WERI-Rb-1 (cell line): ENCODE data around the gene DGKQ.

ENCODE experiments used
- DNase-seq: peaks from one replicate; pipeline ENCODE4 v3.0.0-alpha.2; 2020
- H3K27ac ChIP-seq: fragments of 250-450 bp; sonication (Bioruptor Pico); 2 replicates; pipeline ENCODE4 v1.5.1; 2020; ENCODE audit warnings: mild to moderate bottlenecking, moderate library complexity
- H3K27me3 ChIP-seq: fragments of 250-450 bp; sonication (Bioruptor Pico); 2 replicates; pipeline ENCODE4 v1.5.1; 2021; ENCODE audit warnings: mild to moderate bottlenecking, low read depth, moderate library complexity; ENCODE audit not compliant: insufficient read depth, severe bottlenecking
- H3K36me3 ChIP-seq: fragments of 250-450 bp; sonication (Bioruptor Pico); 2 replicates; pipeline ENCODE4 v1.5.1; 2020; ENCODE audit warnings: mild to moderate bottlenecking, moderate library complexity
- H3K4me3 ChIP-seq: 2 replicates; pipeline ENCODE4 v1.5.1; 2011; ENCODE audit warnings: low read depth, mild to moderate bottlenecking, control low read depth, low read length
- H3K9me3 ChIP-seq: fragments of 250-450 bp; sonication (Bioruptor Pico); 2 replicates; pipeline ENCODE4 v1.5.1; 2021; ENCODE audit warnings: mild to moderate bottlenecking, moderate library complexity; ENCODE audit not compliant: severe bottlenecking
- TF ChIP-seq, protein P1 (sequence below): IDR thresholded peaks from 2 replicates; pipeline ENCODE4 v1.5.1; 2011; ENCODE audit warnings: low read depth, mild to moderate bottlenecking, control low read depth, inconsistent platforms, low read length

The DGKQ gene

DNA sequence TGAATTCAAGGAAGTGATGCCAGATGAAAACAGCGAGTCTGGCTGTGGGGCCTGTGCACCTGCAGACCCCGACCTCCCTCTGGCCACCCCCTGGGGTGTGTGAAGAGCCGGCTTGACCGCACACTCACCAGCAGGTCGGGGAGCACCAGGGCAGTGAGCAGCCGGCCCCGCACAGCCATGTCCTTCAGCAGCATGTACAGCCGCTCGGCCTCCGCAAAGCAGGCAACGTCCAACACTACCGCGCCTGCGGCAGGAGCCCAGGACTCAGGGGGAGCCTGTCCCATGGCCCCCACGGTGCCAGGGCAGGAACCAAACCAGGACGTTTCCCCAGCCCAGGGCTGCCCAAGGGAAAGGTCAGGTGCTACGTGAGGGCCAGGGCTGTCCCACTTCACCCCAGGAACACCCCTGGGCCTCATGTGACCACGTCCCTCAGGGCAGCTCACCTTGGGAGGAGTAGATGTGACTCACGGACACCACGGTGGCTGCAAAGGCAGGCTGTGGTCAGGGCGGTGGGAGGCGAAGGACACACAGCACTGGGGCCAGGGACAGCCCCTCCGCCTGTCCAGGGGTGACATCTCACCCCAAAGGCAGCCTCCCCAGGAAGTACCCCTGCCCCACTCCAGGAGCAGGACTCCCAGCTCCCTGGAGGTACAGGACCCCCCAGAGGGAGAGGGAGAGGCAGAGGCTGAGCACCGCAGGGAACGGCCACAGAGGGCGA is 8.2 kb downstream of the DGKQ start:
- Histone ChIP-seq H3K27ac (no peak overlapping the region), H3K27me3 (no peaks in the 10 kb centered on the region), H3K36me3 (peaks cover 9% of the 10 kb centered on the region; the same call in 1 of the 2 replicates), H3K4me3 (no peak overlapping the region), H3K9me3 (no peaks in the 10 kb centered on the region)
- TF ChIP-seq, protein P1, sequence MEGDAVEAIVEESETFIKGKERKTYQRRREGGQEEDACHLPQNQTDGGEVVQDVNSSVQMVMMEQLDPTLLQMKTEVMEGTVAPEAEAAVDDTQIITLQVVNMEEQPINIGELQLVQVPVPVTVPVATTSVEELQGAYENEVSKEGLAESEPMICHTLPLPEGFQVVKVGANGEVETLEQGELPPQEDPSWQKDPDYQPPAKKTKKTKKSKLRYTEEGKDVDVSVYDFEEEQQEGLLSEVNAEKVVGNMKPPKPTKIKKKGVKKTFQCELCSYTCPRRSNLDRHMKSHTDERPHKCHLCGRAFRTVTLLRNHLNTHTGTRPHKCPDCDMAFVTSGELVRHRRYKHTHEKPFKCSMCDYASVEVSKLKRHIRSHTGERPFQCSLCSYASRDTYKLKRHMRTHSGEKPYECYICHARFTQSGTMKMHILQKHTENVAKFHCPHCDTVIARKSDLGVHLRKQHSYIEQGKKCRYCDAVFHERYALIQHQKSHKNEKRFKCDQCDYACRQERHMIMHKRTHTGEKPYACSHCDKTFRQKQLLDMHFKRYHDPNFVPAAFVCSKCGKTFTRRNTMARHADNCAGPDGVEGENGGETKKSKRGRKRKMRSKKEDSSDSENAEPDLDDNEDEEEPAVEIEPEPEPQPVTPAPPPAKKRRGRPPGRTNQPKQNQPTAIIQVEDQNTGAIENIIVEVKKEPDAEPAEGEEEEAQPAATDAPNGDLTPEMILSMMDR: no peak
- no peak for DNase-seq

DNA sequence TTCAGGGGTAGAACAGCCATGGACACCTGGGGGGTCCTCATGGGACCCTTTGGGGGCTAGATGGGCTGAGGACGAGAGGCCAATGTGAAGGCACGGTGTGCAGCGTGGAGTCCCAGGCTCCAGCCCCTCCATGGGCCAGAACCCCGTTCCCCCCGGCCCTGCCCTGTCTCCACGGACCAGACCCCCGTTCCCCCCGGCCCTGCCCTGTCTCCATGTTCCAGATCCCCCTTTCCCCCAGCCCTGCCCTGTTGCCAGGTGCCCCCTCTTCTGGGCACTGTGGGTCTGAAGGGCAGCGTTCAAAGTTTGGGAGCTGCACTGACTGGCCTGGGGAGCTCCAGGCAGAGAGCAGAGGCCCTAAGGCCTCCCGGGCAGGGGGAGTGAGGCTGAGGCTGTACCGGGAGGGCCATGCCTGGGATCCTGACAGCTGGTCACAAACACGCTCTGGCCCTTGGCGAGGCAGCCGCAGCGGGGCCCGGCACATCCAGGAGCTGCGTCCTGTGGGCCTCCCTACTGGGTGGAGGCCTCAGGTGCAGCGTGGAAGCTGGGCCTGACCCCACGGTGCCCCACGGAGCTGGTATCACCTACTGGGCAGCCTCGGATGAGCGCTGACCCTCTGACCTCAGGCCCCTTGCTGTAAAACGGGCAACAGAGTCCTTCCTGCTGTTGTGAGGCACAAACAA is 8.9 kb downstream of the DGKQ start:
- H3K27ac ChIP-seq: no peak overlapping the region
- no peaks in the 10 kb centered on the region for H3K9me3 ChIP-seq
- DNase-seq: no peak
- no peak overlapping the region for H3K4me3 ChIP-seq
- H3K36me3 ChIP-seq: peaks cover 9% of the 10 kb centered on the region; the same call in 1 of the 2 replicates
- no peaks in the 10 kb centered on the region for H3K27me3 ChIP-seq
- TF ChIP-seq, protein P1: no peak

DNA sequence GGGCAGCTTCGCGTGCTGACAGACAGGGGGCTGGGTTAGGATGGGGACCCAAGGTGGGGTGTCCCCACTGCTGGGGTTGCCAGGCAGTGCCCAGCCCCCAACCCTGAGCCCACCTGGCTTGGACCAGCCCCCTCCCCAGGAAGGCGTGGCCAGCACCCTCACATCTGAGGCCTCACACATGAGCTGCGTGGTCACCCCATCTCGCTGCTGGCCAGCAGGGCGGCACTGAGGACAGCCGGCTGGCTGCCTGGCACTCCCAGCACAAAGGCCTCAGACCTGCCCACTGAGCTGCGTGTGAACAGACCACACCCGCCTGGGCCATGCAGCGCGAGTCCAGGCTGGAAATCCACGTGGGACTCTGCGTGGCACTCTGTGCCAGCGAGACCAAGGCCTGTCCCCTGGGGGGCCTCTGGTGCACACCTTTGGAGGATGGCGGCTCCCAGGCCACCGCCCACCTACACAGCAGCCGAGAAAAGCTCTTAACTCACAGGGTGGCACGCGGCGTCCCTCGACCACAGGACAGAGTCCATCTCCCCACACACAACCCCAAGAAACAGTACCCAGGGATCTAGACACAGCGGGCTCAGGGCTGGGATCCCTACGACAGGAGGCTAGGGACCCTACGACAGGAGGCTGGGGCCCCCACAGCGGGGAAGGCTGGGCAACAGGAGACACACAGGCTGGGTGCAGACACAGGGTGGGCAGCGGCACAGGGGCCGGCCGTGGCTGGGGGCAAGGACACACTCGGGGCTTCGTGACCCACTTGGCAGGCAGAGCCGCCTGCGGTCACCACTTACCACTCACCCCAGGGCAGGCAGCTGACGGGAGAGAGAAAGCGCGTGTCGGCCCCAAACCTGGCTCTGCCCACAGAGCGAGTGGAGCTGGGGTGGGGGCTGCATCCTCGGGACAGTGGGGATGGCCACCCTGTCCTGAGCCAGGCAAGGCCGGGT is 9.8 kb downstream of the DGKQ start:
- Histone ChIP-seq H3K36me3 (peaks cover 9% of the 10 kb centered on the region; the same call in 1 of the 2 replicates), H3K9me3 (no peaks in the 10 kb centered on the region), H3K4me3 (no peak overlapping the region), H3K27me3 (no peaks in the 10 kb centered on the region), H3K27ac (no peak overlapping the region)
- DNase-seq: no peak
- TF ChIP-seq, protein P1: no peak

DNA sequence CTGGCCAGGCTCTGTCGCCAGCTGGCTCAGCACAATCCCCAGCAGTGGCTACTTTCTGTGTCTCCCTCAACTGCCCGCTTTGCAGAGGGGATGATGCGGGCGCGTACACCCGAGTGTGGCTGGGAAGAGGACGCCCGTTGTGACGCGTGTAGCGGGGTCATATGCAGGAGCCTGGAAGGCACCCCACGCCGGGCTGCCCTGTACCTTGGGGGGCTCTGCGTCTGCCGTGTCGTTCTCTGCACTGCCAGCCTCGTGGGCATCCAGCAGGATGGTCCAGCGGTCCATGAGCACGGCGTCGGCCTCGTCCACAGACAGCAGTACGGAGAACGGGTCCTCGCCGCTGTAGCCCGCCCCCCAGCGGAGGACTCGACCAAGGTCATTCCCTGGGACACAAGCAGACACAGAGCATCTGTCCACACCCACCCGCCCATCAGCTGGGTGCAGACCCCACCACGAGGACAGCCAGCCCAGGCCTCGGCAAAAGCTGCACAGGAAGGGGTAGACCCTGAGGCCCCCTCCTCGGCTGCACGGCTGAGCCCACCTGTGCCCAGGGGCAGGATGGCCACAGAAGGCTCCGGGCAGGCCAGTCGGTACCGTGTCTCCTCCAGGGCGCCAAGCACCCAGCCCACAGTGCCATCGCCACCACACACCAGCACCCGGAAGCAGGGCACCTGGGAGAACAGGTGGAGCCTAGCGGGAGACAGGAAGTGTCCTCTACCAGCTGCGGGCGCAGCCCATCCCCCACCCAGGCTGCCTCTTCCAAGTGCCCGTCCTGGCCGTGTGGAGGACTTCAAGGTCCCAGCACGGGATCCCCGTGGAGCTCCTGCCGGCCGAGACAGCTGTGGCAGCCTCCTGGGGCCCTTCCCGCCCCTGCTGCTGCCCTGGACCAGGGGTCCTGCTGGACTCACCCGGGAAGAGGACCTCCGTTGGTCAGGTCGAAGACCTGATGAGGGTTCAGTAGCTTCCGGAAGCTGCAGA is 10.8 kb downstream of the DGKQ start:
- no peaks in the 10 kb centered on the region for H3K9me3 ChIP-seq
- H3K27me3 ChIP-seq: no peaks in the 10 kb centered on the region
- H3K4me3 ChIP-seq: no peak overlapping the region
- TF ChIP-seq, protein P1: no peak
- no peak for DNase-seq
- H3K27ac ChIP-seq: no peak overlapping the region
- peaks cover 9% of the 10 kb centered on the region; the same call in 1 of the 2 replicates for H3K36me3 ChIP-seq
